Tibial artery (tissue), 4 donors: Measurements from ENCODE around the gene PDGFA.

Source experiments
- DNase-seq, 2 donors: peaks; one replicate each; pipeline ENCODE4 v3.0.0-alpha.2; 2019
- H3K27ac ChIP-seq, 2 donors: fragments of 200-600 bp; sonication (generic) in 1 of 2; 1 replicate in 1 of 2; 2 replicates in 1 of 2; pipeline ENCODE4 v1.5.1; 2018 to 2019; ENCODE audit warnings: mild to moderate bottlenecking in 1 of 2
- H3K27me3 ChIP-seq, 2 donors: fragments of 200-600 bp; sonication (generic) in 1 of 2; one replicate each; pipeline versions ENCODE4 v1.5.1 to v1.6.0; 2016 to 2019
- H3K36me3 ChIP-seq, 3 donors: fragments of 200-600 bp; sonication (generic) in 2 of 3; one replicate each; pipeline ENCODE4 v1.5.1; 2016 to 2019; ENCODE audit warnings: mild to moderate bottlenecking in 2 of 3
- H3K4me1 ChIP-seq, 4 donors: fragments of 200-600 bp; sonication (generic) in 2 of 4; 1 replicate in 3 of 4; 2 replicates in 1 of 4; pipeline ENCODE4 v1.5.1; 2016 to 2019
- H3K4me3 ChIP-seq, 2 donors: fragments of 200-600 bp; sonication (generic) in 1 of 2; 1 replicate in 1 of 2; 2 replicates in 1 of 2; pipeline ENCODE4 v1.5.1; 2018 to 2019; ENCODE audit warnings: mild to moderate bottlenecking in 2 of 2
- H3K9me3 ChIP-seq, 3 donors: fragments of 200-600 bp; sonication (generic) in 1 of 3; one replicate each; pipeline ENCODE4 v1.5.1; 2016 to 2019
- CTCF ChIP-seq, 2 experiments: fragments of 200-600 bp in 1 of 2; fragments of 450-650 bp in 1 of 2; IDR thresholded peaks; one replicate each; pipeline ENCODE4 v1.5.1; 2017 to 2019; ENCODE audit warnings: antibody characterized with exemption in 2 of 2, mild to moderate bottlenecking in 1 of 2, moderate library complexity in 1 of 2
- intact Hi-C: fragments of 100-400 bp; cut with DNase I; formaldehyde crosslinking; loops from one replicate; pipeline ENCODE4 v1.15.0; 2023; ENCODE audit warnings: low total_unique reads

The PDGFA gene

DNA sequence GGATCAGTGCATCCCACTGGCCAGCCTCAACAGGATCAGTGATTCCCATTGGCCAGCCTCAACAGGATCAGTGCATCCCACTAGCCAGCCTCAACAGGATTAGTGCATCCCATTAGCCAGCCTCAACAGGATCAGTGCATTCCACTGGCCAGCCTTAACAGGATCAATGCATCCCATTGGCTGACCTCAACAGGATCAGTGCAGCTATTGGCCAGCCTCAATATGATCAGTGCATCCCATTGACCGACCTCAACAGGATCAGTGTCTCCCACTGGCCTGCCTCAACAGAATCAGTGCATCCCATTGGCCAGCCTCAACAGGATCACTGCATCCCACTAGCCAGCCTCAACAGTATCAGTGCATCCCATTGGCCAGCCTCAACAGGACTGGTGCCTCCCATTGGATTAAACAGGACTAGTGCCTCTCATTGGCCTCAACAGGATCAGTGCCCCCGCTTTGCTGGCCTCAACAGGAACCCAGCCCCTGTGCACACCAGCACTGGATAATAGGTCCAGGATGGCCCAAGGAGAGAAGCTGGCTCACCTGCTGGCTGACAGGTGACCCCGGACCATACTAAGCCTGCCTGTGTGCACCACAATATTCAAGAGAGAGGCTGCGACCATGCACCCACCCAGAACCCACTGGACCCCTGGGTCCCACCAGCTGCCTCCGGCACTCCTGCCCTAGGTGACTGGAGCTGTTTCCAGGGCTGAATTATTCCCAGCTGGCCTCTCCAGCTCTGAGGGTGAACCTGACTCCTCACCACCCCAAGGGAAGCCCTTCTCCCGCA is 59.9 kb downstream of the PDGFA start:
- intact Hi-C loops = no loop called here
- peak overlapping the region; percentile 60 to 65 for H3K27ac ChIP-seq
- H3K9me3 ChIP-seq = no peaks in the 10 kb centered on the region
- no peaks in the 10 kb centered on the region for H3K27me3 ChIP-seq
- no peaks in the 10 kb centered on the region for H3K36me3 ChIP-seq
- no peak for TF ChIP-seq CTCF (IDR thresholded peaks at IDR 0.05)
- DNase-seq = no peak
- peaks cover 0 to 42% (median 30%) of the 10 kb centered on the region in 4 donors for H3K4me1 ChIP-seq
- peak overlapping the region in 1 of 2 donors; percentile 30 for H3K4me3 ChIP-seq

DNA sequence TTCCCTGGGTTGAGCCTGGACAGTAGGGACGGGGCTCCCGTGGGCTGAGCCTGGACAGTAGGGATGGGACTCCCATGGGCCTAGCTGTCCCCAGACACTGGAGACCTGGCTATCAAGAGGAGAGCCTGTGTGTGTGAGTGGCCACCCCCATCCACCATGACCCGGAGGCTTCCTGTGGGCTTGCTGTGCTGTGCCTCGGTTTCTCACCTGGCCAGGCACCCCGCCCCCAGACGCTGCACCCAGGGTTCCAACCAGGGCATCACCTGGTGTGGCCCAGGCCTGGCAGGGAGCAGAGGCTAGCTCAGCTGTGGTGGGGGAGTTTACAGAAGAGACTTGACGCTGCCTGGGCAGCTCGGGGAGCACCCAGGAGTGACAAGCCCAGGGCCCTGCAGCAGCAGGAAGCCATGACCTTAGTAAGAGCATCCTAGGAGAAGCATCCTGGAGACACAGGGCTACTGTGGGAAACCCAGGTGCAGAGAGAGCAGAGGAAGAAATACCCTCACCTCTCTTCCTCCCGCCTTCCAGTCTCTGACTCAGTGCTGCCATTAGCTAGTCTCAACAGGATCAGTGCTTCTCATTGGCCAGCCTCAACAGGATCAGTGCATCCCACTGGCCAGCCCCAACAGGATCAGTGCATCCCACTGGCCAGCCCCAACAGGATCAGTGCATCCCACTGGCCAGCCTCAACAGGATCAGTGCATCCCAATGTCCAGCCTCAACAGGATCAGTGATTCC is 61.0 kb downstream of the PDGFA start:
- H3K36me3 ChIP-seq = no peaks in the 10 kb centered on the region
- H3K27me3 ChIP-seq = no peaks in the 10 kb centered on the region
- DNase-seq = no peak
- H3K4me3 ChIP-seq = no peak overlapping the region
- no peak for TF ChIP-seq CTCF (IDR thresholded peaks at IDR 0.05)
- H3K27ac ChIP-seq = no peak overlapping the region
- H3K4me1 ChIP-seq = peaks cover 0 to 40% (median 30%) of the 10 kb centered on the region in 4 donors
- no peaks in the 10 kb centered on the region for H3K9me3 ChIP-seq
- intact Hi-C loops = no loop called here

DNA sequence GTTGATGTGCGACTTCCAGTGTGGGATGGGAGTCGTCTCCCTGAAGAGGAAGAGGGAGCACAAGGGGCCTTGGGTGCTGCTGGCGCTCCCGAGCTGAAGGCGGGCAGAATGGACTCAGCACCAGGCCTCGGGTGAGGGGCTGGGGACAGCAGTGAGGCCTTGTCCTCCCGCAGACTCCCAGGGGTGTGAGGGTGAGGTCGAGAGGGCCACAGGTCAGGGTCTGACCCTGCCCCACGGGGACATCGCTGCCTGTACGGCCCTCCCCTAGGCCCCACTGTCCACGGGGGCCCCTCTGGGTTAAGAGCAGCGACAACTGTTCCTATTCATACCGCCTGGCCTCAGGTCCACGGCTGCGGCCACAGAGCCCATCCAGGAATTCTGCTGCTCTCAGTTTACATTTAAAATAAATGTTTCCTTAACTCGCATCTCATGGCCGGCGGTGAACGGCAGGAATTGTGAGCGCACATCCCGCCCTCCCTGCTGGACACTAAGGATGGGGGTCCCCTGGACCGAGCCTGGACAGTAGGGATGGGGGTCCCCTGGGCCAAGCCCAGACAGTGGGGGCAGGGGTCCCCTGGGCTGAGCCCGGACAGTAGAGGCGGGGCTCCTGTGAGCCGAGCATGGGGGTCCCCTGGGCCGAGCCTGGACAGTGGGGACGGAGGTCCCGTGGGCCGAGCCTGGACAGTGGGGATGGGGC is 61.7 kb downstream of the PDGFA start:
- Histone ChIP-seq H3K27ac (no peak overlapping the region), H3K4me3 (no peak overlapping the region), H3K36me3 (no peaks in the 10 kb centered on the region), H3K9me3 (no peaks in the 10 kb centered on the region), H3K4me1 (peaks cover under 1 to 45% (median 35%) of the 10 kb centered on the region in 4 donors), H3K27me3 (no peaks in the 10 kb centered on the region)
- TF ChIP-seq CTCF (IDR thresholded peaks at IDR 0.05) = no peak
- no peak for DNase-seq
- intact Hi-C loops = no loop called here

- no peaks in the 10 kb centered on the region for H3K27me3 ChIP-seq
- H3K27ac ChIP-seq = peak overlapping the region; percentile 28 to 41
- no peaks in the 10 kb centered on the region for H3K9me3 ChIP-seq
- peak overlapping the region in 1 of 2 donors; percentile 29 for H3K4me3 ChIP-seq
- intact Hi-C loops = no loop called here
- H3K4me1 ChIP-seq = peaks cover 7 to 41% (median 34%) of the 10 kb centered on the region in 4 donors
- peak in 1 of 2 donors; percentile 83 for DNase-seq
- TF ChIP-seq CTCF (IDR thresholded peaks at IDR 0.05) = no peak
- no peaks in the 10 kb centered on the region for H3K36me3 ChIP-seq
Observed at GRCh38 chr7:455110-455928, 64.3 kb downstream of the PDGFA start.
